HEK293 (cell line): ENCODE data around the gene CEMP1.

Source experiments
- HOXC10 ChIP-seq: sonication (generic); formaldehyde crosslinking; IDR thresholded peaks from 2 replicates; pipeline ENCODE4 v1.8.1; 2023; ENCODE audit warnings: mild to moderate bottlenecking, missing genetic modification reagents
- KLF16 ChIP-seq: fragments of 450-650 bp; formaldehyde crosslinking; IDR thresholded peaks from 2 replicates; pipeline ENCODE4 v1.5.1; 2017; ENCODE audit warnings: missing biosample characterization, missing genetic modification characterization
- REST ChIP-seq: fragments of 450-650 bp; formaldehyde crosslinking; IDR thresholded peaks from 2 replicates; pipeline ENCODE4 v1.5.1; 2016; ENCODE audit warnings: missing biosample characterization, missing genetic modification characterization
- ZBTB21 ChIP-seq: fragments of 450-650 bp; formaldehyde crosslinking; IDR thresholded peaks from 2 replicates; pipeline ENCODE4 v1.5.1; 2017; ENCODE audit warnings: missing biosample characterization, missing genetic modification characterization
- ZBTB26 ChIP-seq: fragments of 450-650 bp; formaldehyde crosslinking; optimal IDR thresholded peaks from 2 replicates; pipeline ENCODE3; 2016; ENCODE audit warnings: missing biosample characterization, mild to moderate bottlenecking, missing genetic modification characterization
- ZBTB48 ChIP-seq: fragments of 450-650 bp; formaldehyde crosslinking; IDR thresholded peaks from 2 replicates; pipeline ENCODE4 v1.5.1; 2016; ENCODE audit warnings: missing biosample characterization, missing genetic modification characterization
- ZBTB6 ChIP-seq: fragments of 450-650 bp; formaldehyde crosslinking; IDR thresholded peaks from 2 replicates; pipeline ENCODE4 v1.5.1; 2017; ENCODE audit warnings: missing biosample characterization, missing genetic modification characterization
- ZFP37 ChIP-seq: fragments of 450-650 bp; formaldehyde crosslinking; IDR thresholded peaks from 2 replicates; pipeline ENCODE4 v1.5.1; 2016; ENCODE audit warnings: missing biosample characterization, missing genetic modification characterization
- ZNF132 ChIP-seq: fragments of 450-650 bp; formaldehyde crosslinking; IDR thresholded peaks from 2 replicates; pipeline ENCODE4 v1.5.1; 2017; ENCODE audit warnings: missing biosample characterization, missing genetic modification characterization, borderline replicate concordance
- ZNF146 ChIP-seq: fragments of 450-650 bp; formaldehyde crosslinking; IDR thresholded peaks from 2 replicates; pipeline ENCODE4 v1.5.1; 2016; ENCODE audit warnings: missing biosample characterization, missing genetic modification characterization
- ZNF155 ChIP-seq: fragments of 450-650 bp; formaldehyde crosslinking; IDR thresholded peaks from 2 replicates; pipeline ENCODE4 v1.5.1; 2016; ENCODE audit warnings: missing biosample characterization, missing genetic modification characterization
- ZNF214 ChIP-seq: fragments of 450-650 bp; formaldehyde crosslinking; IDR thresholded peaks from 2 replicates; pipeline ENCODE4 v1.5.1; 2017; ENCODE audit warnings: missing biosample characterization, mild to moderate bottlenecking, missing genetic modification characterization, borderline replicate concordance
- ZNF223 ChIP-seq: fragments of 450-650 bp; formaldehyde crosslinking; IDR thresholded peaks from 2 replicates; pipeline ENCODE4 v1.5.1; 2016; ENCODE audit warnings: missing biosample characterization, missing genetic modification characterization
- ZNF23 ChIP-seq: fragments of 450-650 bp; formaldehyde crosslinking; IDR thresholded peaks from 2 replicates; pipeline ENCODE4 v1.5.1; 2016; ENCODE audit warnings: missing biosample characterization, missing genetic modification characterization, borderline replicate concordance
- ZNF274 ChIP-seq, 2 experiments: fragments of 200-500 bp in 1 of 2; fragments of 450-650 bp in 1 of 2; sonication (Bioruptor generic) in 1 of 2; formaldehyde crosslinking in 1 of 2; IDR thresholded peaks; 2 replicates each; pipeline versions ENCODE4 v1.5.1 to v1.6.1; 2014 to 2016; ENCODE audit warnings: borderline replicate concordance in 1 of 2, inconsistent platforms in 1 of 2, low read length in 1 of 2, missing biosample characterization in 1 of 2, missing genetic modification characterization in 1 of 2
- ZNF302 ChIP-seq: fragments of 450-650 bp; formaldehyde crosslinking; IDR thresholded peaks from 2 replicates; pipeline ENCODE4 v1.5.1; 2016; ENCODE audit warnings: missing biosample characterization, missing genetic modification characterization, low read depth
- ZNF324 ChIP-seq: fragments of 450-650 bp; formaldehyde crosslinking; IDR thresholded peaks from 2 replicates; pipeline ENCODE4 v1.5.1; 2016; ENCODE audit warnings: missing biosample characterization, missing genetic modification characterization
- ZNF335 ChIP-seq: fragments of 450-650 bp; formaldehyde crosslinking; conservative IDR thresholded peaks from 2 replicates; pipeline ENCODE4 v1.5.1; 2016; ENCODE audit warnings: missing biosample characterization, missing genetic modification characterization
- ZNF48 ChIP-seq: fragments of 450-650 bp; formaldehyde crosslinking; IDR thresholded peaks from 2 replicates; pipeline ENCODE4 v1.5.1; 2016; ENCODE audit warnings: missing biosample characterization, missing genetic modification characterization
- ZNF510 ChIP-seq: fragments of 450-650 bp; formaldehyde crosslinking; IDR thresholded peaks from 2 replicates; pipeline ENCODE4 v1.5.1; 2018; ENCODE audit warnings: mild to moderate bottlenecking, missing genetic modification characterization, missing biosample characterization; ENCODE audit not compliant: insufficient replicate concordance
- ZNF518A ChIP-seq: fragments of 450-650 bp; formaldehyde crosslinking; conservative IDR thresholded peaks from 2 replicates; pipeline ENCODE4 v1.5.1; 2016; ENCODE audit warnings: low read depth, missing biosample characterization, missing genetic modification characterization
- ZNF560 ChIP-seq: fragments of 450-650 bp; formaldehyde crosslinking; IDR thresholded peaks from 2 replicates; pipeline ENCODE4 v1.5.1; 2017; ENCODE audit warnings: missing biosample characterization, missing genetic modification characterization, borderline replicate concordance
- ZNF623 ChIP-seq: fragments of 450-650 bp; formaldehyde crosslinking; IDR thresholded peaks from 2 replicates; pipeline ENCODE4 v1.5.1; 2016; ENCODE audit warnings: missing biosample characterization, missing genetic modification characterization
- ZNF629 ChIP-seq: fragments of 450-650 bp; formaldehyde crosslinking; IDR thresholded peaks from 2 replicates; pipeline ENCODE4 v1.5.1; 2017; ENCODE audit warnings: missing biosample characterization, missing genetic modification characterization
- ZNF776 ChIP-seq: fragments of 450-650 bp; formaldehyde crosslinking; IDR thresholded peaks from 2 replicates; pipeline ENCODE4 v1.5.0; 2017; ENCODE audit warnings: missing biosample characterization, missing genetic modification characterization, borderline replicate concordance
- ZSCAN30 ChIP-seq: fragments of 450-650 bp; IDR thresholded peaks from 2 replicates; pipeline ENCODE4 v1.5.1; 2018; ENCODE audit warnings: missing biosample characterization, mild to moderate bottlenecking, missing genetic modification characterization, moderate library complexity
- TF ChIP-seq, protein P1 (sequence below): fragments of 450-650 bp; formaldehyde crosslinking; IDR thresholded peaks from 2 replicates; pipeline ENCODE4 v1.5.1; 2016; ENCODE audit warnings: missing biosample characterization, missing genetic modification characterization, low read depth

Gene CEMP1

GRCh38 chr16:2520097-2520783 is 11.0 kb downstream of the CEMP1 start, which contains the start of gene AMDHD2 (continued):
- peak; percentile 92 for TF ChIP-seq ZBTB26 (tag by site-specific recombination)
- no peak for TF ChIP-seq ZNF146 (tag by site-specific recombination)
- no peak for TF ChIP-seq ZNF155 (tag by site-specific recombination)
- no peak for TF ChIP-seq ZNF518A
- peak; percentile 79 for TF ChIP-seq ZBTB6 (tag by site-specific recombination)
- no peak for TF ChIP-seq HOXC10 (CRISPR knock-in tag)
- no peak for TF ChIP-seq ZNF274 (IDR thresholded peaks at IDR 0.05; ENCODE audit: low read length)
- no peak for TF ChIP-seq ZNF274 (tag by site-specific recombination; IDR thresholded peaks at IDR 0.05; ENCODE audit: borderline replicate concordance)
- no peak for TF ChIP-seq ZNF560 (tag by site-specific recombination)
- TF ChIP-seq, protein P1, sequence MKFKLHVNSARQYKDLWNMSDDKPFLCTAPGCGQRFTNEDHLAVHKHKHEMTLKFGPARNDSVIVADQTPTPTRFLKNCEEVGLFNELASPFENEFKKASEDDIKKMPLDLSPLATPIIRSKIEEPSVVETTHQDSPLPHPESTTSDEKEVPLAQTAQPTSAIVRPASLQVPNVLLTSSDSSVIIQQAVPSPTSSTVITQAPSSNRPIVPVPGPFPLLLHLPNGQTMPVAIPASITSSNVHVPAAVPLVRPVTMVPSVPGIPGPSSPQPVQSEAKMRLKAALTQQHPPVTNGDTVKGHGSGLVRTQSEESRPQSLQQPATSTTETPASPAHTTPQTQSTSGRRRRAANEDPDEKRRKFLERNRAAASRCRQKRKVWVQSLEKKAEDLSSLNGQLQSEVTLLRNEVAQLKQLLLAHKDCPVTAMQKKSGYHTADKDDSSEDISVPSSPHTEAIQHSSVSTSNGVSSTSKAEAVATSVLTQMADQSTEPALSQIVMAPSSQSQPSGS (tag by site-specific recombination) = no peak
- no peak for TF ChIP-seq ZNF623 (tag by site-specific recombination)
- no peak for TF ChIP-seq ZNF776
- no peak for TF ChIP-seq ZBTB48
- TF ChIP-seq KLF16 (tag by site-specific recombination) = peak; percentile 68
- TF ChIP-seq ZNF23 (tag by site-specific recombination) = no peak
- no peak for TF ChIP-seq ZNF48
- no peak for TF ChIP-seq ZNF132 (tag by site-specific recombination)
- TF ChIP-seq ZNF324 (tag by site-specific recombination) = no peak
- no peak for TF ChIP-seq ZNF223 (tag by site-specific recombination)
- TF ChIP-seq ZNF214 (tag by site-specific recombination) = no peak
- no peak for TF ChIP-seq ZFP37 (tag by site-specific recombination)
- TF ChIP-seq ZNF629 = no peak
- no peak for TF ChIP-seq ZNF510
- TF ChIP-seq ZBTB21 = no peak
- TF ChIP-seq ZNF335 = no peak
- no peak for TF ChIP-seq REST
- TF ChIP-seq ZSCAN30 (tag by site-specific recombination) = no peak
- no peak for TF ChIP-seq ZNF302 (tag by site-specific recombination)
